ENCODE results near the gene PHF20.

DNA sequence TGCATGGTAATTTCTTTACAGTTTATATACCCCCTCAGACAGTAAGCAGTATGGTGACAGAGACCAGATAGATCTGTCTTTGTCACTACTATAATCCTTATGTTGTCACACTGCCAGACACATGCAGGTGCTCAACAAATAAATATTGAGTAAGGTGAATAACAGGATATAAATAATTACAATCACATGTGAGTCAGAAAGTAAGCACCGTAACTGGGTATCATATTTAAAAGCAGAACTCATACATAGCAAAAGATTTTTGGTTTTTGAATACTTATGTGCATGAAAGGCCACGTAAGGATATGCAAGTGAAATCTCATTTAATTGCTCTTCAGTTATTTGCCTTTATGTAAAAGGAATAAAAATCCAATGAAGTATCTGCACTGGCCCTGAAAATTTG, 214.0 kb downstream of the PHF20 start:
- TF ChIP-seq, protein P1, sequence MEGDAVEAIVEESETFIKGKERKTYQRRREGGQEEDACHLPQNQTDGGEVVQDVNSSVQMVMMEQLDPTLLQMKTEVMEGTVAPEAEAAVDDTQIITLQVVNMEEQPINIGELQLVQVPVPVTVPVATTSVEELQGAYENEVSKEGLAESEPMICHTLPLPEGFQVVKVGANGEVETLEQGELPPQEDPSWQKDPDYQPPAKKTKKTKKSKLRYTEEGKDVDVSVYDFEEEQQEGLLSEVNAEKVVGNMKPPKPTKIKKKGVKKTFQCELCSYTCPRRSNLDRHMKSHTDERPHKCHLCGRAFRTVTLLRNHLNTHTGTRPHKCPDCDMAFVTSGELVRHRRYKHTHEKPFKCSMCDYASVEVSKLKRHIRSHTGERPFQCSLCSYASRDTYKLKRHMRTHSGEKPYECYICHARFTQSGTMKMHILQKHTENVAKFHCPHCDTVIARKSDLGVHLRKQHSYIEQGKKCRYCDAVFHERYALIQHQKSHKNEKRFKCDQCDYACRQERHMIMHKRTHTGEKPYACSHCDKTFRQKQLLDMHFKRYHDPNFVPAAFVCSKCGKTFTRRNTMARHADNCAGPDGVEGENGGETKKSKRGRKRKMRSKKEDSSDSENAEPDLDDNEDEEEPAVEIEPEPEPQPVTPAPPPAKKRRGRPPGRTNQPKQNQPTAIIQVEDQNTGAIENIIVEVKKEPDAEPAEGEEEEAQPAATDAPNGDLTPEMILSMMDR (conservative IDR thresholded peaks at IDR 0.05; ENCODE audit: low read depth, low read length): no peak
- TF ChIP-seq EZH2 (IDR thresholded peaks at IDR 0.05; ENCODE audit: low read length, unreplicated experiment): no peak
- no peak for TF ChIP-seq EZH2phosphoT487 (IDR thresholded peaks at IDR 0.05; ENCODE audit: borderline replicate concordance, low read length)
